ENCODE measurements around the gene AOPEP. TPM values are rescaled to one million over a fixed set of nuclear protein-coding genes. Genes with fewer than 3 reads are reported as not detected.

The AOPEP gene
- total RNA-seq, 2 experiments from 2014 or later, result 6.9 to 7.0 TPM

DNA sequence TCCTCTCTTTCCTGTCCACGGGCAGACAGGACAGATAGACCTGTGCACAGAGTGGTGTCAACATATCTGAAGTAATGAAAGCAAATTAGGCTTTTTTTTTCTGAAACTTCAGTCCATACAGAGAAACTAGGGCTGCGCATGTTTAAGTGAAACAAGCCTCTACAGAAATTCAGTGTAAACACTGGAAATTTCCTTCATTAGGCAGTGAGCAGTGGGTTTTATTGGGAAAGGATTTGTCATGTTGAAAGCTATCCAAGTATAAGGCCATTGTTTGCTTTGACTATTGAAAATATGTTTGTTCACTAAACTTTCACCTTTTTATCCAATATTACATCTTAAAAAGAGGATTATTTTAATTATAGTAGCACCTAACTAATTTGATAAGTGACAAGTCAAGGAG lies 161.2 kb downstream of the AOPEP start:
- Histone ChIP-seq H3K4me1 (ENCODE audit: insufficient read depth, low read length) (no peaks in the 10 kb centered on the region), H3K4me3 (ENCODE audit: low read length) (no peak overlapping the region), H3K27me3 (ENCODE audit: control insufficient read depth in 1 of 2, insufficient read depth in 2 of 2, low read length in 2 of 2) (no peaks in the 10 kb centered on the region), H3K9me3 (ENCODE audit: control insufficient read depth in 1 of 2, insufficient read depth in 1 of 2, low read length in 2 of 2) (peaks cover 0 to 5% of the 10 kb centered on the region in 2 experiments), H3K36me3 (ENCODE audit: insufficient read depth, low read length) (no peaks in the 10 kb centered on the region), H3K27ac (ENCODE audit: low read depth in 1 of 2, low read length in 2 of 2) (no peak overlapping the region)
- Mint-ChIP-seq H3K27me3 (no peaks in the 10 kb centered on the region), H3K4me1 (ENCODE audit: low read depth) (no peaks in the 10 kb centered on the region), H3K36me3 (ENCODE audit: low read depth) (peaks cover 20% of the 10 kb centered on the region), H3K27ac (no peak overlapping the region), H3K9me3 (peaks cover 3% of the 10 kb centered on the region), H3K4me3 (no peak overlapping the region)
- TF ChIP-seq, protein P1, sequence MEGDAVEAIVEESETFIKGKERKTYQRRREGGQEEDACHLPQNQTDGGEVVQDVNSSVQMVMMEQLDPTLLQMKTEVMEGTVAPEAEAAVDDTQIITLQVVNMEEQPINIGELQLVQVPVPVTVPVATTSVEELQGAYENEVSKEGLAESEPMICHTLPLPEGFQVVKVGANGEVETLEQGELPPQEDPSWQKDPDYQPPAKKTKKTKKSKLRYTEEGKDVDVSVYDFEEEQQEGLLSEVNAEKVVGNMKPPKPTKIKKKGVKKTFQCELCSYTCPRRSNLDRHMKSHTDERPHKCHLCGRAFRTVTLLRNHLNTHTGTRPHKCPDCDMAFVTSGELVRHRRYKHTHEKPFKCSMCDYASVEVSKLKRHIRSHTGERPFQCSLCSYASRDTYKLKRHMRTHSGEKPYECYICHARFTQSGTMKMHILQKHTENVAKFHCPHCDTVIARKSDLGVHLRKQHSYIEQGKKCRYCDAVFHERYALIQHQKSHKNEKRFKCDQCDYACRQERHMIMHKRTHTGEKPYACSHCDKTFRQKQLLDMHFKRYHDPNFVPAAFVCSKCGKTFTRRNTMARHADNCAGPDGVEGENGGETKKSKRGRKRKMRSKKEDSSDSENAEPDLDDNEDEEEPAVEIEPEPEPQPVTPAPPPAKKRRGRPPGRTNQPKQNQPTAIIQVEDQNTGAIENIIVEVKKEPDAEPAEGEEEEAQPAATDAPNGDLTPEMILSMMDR (IDR thresholded peaks at IDR 0.05), result no peak
- ChIA-PET CTCF (no interaction called here), POLR2A (no interaction called here)
- intact Hi-C loops (cut with DNase I, micrococcal nuclease), result no loop called here
- ATAC-seq (ENCODE audit: poor library complexity), result no peak
- no peak for DNase-seq

DNA sequence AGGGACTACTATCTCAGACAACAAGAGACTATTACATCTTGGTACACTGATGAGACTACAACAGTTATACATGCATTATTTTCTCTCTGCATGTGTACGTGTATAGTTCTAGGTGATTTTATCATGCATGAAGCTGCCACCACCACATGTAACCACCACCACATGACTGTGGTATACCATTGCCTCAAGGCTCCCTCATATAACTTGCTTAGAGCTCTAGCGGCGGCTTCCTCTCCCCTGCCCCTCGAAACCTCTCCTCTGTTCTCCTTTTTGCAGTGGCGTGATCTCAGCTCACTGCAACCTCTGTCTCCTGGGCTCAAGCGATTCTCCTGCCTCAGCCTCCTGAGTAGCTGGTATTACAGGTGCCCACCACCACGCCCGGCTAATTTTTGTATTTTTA lies 162.3 kb downstream of the AOPEP start:
- no peaks in the 10 kb centered on the region for H3K4me1 Mint-ChIP-seq (ENCODE audit: low read depth)
- Histone ChIP-seq H3K9me3 (ENCODE audit: control insufficient read depth in 1 of 2, insufficient read depth in 1 of 2, low read length in 2 of 2) (peaks cover 0 to 5% of the 10 kb centered on the region in 2 experiments), H3K4me3 (ENCODE audit: low read length) (no peak overlapping the region), H3K27ac (ENCODE audit: low read depth in 1 of 2, low read length in 2 of 2) (no peak overlapping the region), H3K4me1 (ENCODE audit: insufficient read depth, low read length) (no peaks in the 10 kb centered on the region), H3K36me3 (ENCODE audit: insufficient read depth, low read length) (no peaks in the 10 kb centered on the region), H3K27me3 (ENCODE audit: control insufficient read depth in 1 of 2, insufficient read depth in 2 of 2, low read length in 2 of 2) (no peaks in the 10 kb centered on the region)
- H3K36me3 Mint-ChIP-seq (ENCODE audit: low read depth), result peaks cover 20% of the 10 kb centered on the region
- H3K4me3 Mint-ChIP-seq, result no peak overlapping the region
- no peaks in the 10 kb centered on the region for H3K27me3 Mint-ChIP-seq
- TF ChIP-seq, protein P1 (IDR thresholded peaks at IDR 0.05), result no peak
- ATAC-seq (ENCODE audit: poor library complexity) (no peak), DNase-seq (no peak)
- ChIA-PET POLR2A (no interaction called here), CTCF (no interaction called here)
- intact Hi-C loops (cut with DNase I, micrococcal nuclease), result no loop called here
- peaks cover 3% of the 10 kb centered on the region for H3K9me3 Mint-ChIP-seq
- no peak overlapping the region for H3K27ac Mint-ChIP-seq

DNA sequence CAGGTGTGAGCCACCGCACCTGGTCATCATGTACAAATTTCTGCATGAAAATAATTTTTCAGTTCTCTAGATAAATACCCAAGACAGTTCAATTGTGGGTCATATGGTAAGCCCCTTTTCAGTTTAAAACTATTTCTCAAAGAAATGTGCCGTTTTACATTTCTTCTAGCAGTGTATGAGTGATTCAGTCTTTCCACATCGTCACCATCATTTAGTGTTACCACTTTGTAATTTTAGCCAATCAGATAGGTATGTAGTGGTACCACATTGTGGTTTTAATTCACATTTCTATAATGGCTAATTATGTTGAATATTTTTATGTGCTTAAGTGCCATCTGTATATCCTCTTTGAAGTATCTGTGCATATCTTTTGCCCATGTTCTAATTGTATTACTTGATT lies 163.1 kb downstream of the AOPEP start:
- ATAC-seq (ENCODE audit: poor library complexity) (no peak), DNase-seq (no peak)
- peaks cover 3% of the 10 kb centered on the region for H3K9me3 Mint-ChIP-seq
- H3K27me3 ChIP-seq (ENCODE audit: control insufficient read depth in 1 of 2, insufficient read depth in 2 of 2, low read length in 2 of 2), result no peaks in the 10 kb centered on the region
- H3K4me3 ChIP-seq (ENCODE audit: low read length), result no peak overlapping the region
- ChIA-PET POLR2A (no interaction called here), CTCF (no interaction called here)
- no peak overlapping the region for H3K27ac Mint-ChIP-seq
- TF ChIP-seq, protein P1 (IDR thresholded peaks at IDR 0.05), result no peak
- H3K36me3 ChIP-seq (ENCODE audit: insufficient read depth, low read length), result no peaks in the 10 kb centered on the region
- peaks cover 20% of the 10 kb centered on the region for H3K36me3 Mint-ChIP-seq (ENCODE audit: low read depth)
- H3K9me3 ChIP-seq (ENCODE audit: control insufficient read depth in 1 of 2, insufficient read depth in 1 of 2, low read length in 2 of 2), result peaks cover 0 to 5% of the 10 kb centered on the region in 2 experiments
- H3K4me3 Mint-ChIP-seq, result no peak overlapping the region
- H3K27me3 Mint-ChIP-seq, result no peaks in the 10 kb centered on the region
- no peaks in the 10 kb centered on the region for H3K4me1 ChIP-seq (ENCODE audit: insufficient read depth, low read length)
- intact Hi-C loops (cut with DNase I, micrococcal nuclease), result no loop called here
- no peak overlapping the region for H3K27ac ChIP-seq (ENCODE audit: low read depth in 1 of 2, low read length in 2 of 2)
- H3K4me1 Mint-ChIP-seq (ENCODE audit: low read depth), result no peaks in the 10 kb centered on the region

Measured in CD4-positive, alpha-beta T cell (primary cell).